CD4-positive, alpha-beta memory T cell (primary cell): ENCODE measurements around the gene LRRC8E. TPM values are rescaled to one million over a fixed set of nuclear protein-coding genes. Genes with fewer than 3 reads are reported as not detected.

ENCODE experiments used
- CTCF ChIA-PET: fragments of 350-600 bp; sonication (Branson Sonifier 250); formaldehyde crosslinking; loops from one replicate; lab custom pipeline; 2021; ENCODE audit warnings: inconsistent platforms; ENCODE audit not compliant: partially characterized antibody; lab: Charles Lee
- POLR2A ChIA-PET: fragments of 350-600 bp; sonication (Branson Sonifier 250); formaldehyde crosslinking; loops from one replicate; lab custom pipeline; 2021; ENCODE audit not compliant: partially characterized antibody; lab: Charles Lee
- DNase-seq, 5 donors: peaks; one replicate each; pipeline versions ENCODE4 v3.0.0 to v3.0.0-alpha.2; 2020 to 2022; ENCODE audit warnings: mixed read lengths in 1 of 5
- H3K27ac ChIP-seq: one replicate; pipeline ENCODE4 v1.7.0; 2013; ENCODE audit warnings: low read depth, low read length
- H3K27me3 ChIP-seq: 2 replicates; pipeline ENCODE4 v1.7.0; 2013; ENCODE audit warnings: mild to moderate bottlenecking, low read length, moderate library complexity; ENCODE audit not compliant: insufficient read depth
- H3K36me3 ChIP-seq: 2 replicates; pipeline ENCODE4 v1.7.0; 2013; ENCODE audit warnings: mild to moderate bottlenecking, low read length, moderate library complexity; ENCODE audit not compliant: insufficient read depth
- H3K4me1 ChIP-seq: 2 replicates; pipeline ENCODE4 v1.7.0; 2013; ENCODE audit warnings: mild to moderate bottlenecking, low read length, moderate library complexity; ENCODE audit not compliant: insufficient read depth
- H3K4me3 ChIP-seq, 2 donors: one replicate each; pipeline ENCODE4 v1.7.0; 2013; ENCODE audit warnings: low read length in 2 of 2, mild to moderate bottlenecking in 1 of 2
- H3K9me3 ChIP-seq, 2 donors: one replicate each; pipeline ENCODE4 v1.7.0; 2013; ENCODE audit warnings: low read length in 2 of 2, control low read depth in 1 of 2; ENCODE audit not compliant: control insufficient read depth in 1 of 2
- H3K27ac Mint-ChIP-seq, 7 donors: one replicate each; pipeline ENCODE4 v1.8.0; 2020 to 2021; ENCODE audit warnings: mixed read lengths in 7 of 7, mild to moderate bottlenecking in 6 of 7, inconsistent platforms in 3 of 7, moderate library complexity in 3 of 7
- H3K27me3 Mint-ChIP-seq, 2 donors: one replicate each; pipeline ENCODE4 v1.8.0; 2020 to 2021; ENCODE audit warnings: mixed read lengths in 2 of 2
- H3K36me3 Mint-ChIP-seq, 2 donors: one replicate each; pipeline ENCODE4 v1.8.0; 2020 to 2021; ENCODE audit warnings: mixed read lengths in 2 of 2, inconsistent platforms in 1 of 2, mild to moderate bottlenecking in 1 of 2
- H3K4me1 Mint-ChIP-seq, 4 donors: one replicate each; pipeline ENCODE4 v1.8.0; 2020 to 2021; ENCODE audit warnings: mixed read lengths in 4 of 4, mild to moderate bottlenecking in 1 of 4
- H3K4me3 Mint-ChIP-seq, 8 donors: one replicate each; pipeline ENCODE4 v1.8.0; 2020 to 2021; ENCODE audit warnings: mixed read lengths in 8 of 8, mild to moderate bottlenecking in 7 of 8, moderate library complexity in 6 of 8, inconsistent platforms in 3 of 8
- H3K9me3 Mint-ChIP-seq, 8 donors: one replicate each; pipeline ENCODE4 v1.8.0; 2020 to 2021; ENCODE audit warnings: mixed read lengths in 8 of 8, mild to moderate bottlenecking in 5 of 8, inconsistent platforms in 3 of 8, moderate library complexity in 1 of 8
- intact Hi-C: fragments of 100-400 bp; cut with micrococcal nuclease; formaldehyde crosslinking; loops from one replicate; pipeline ENCODE4 v1.15.1; 2023
- polyA plus RNA-seq, 2 donors: library from polyadenylated mRNA; unstranded; fragments of 300-500 nt; fragmentation: Illumina TruSeq; gene quantifications; one replicate each; pipeline ENCODE4 v1.2.3, GENCODE V29; 2021
- total RNA-seq, 2 experiments: library from RNA; stranded (reverse); gene quantifications; one replicate each; pipeline ENCODE4 v1.2.3, GENCODE V29; 2021

LRRC8E gene
- total and polyA plus RNA-seq, 4 experiments from 2014 or later = not detected

DNA sequence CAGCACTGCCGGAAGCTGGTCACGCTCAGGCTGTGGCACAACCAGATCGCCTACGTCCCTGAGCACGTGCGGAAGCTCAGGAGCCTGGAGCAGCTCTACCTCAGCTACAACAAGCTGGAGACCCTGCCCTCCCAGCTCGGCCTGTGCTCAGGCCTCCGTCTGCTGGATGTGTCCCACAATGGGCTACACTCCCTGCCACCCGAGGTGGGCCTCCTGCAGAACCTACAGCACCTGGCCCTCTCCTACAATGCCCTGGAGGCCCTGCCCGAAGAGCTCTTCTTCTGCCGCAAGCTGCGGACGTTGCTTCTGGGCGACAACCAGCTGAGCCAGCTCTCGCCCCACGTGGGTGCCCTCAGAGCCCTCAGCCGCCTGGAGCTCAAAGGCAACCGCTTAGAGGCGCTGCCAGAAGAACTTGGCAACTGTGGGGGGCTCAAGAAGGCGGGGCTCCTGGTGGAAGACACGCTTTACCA, 12.1 kb downstream of the LRRC8E start:
- Mint-ChIP-seq H3K27ac (no peak overlapping the region), H3K36me3 (peaks cover 0 to 14% of the 10 kb centered on the region in 2 donors), H3K4me3 (no peak overlapping the region), H3K9me3 (peaks cover 0 to 5% (median 1%) of the 10 kb centered on the region in 8 donors), H3K4me1 (peaks cover 12 to 27% (median 19%) of the 10 kb centered on the region in 4 donors), H3K27me3 (peaks cover 2 to 5% of the 10 kb centered on the region in 2 donors)
- H3K9me3 ChIP-seq = no peaks in the 10 kb centered on the region
- no peak for DNase-seq
- H3K36me3 ChIP-seq = no peaks in the 10 kb centered on the region
- no peak overlapping the region for H3K4me3 ChIP-seq
- ChIA-PET POLR2A (interaction anchor here (0.5 to 1.8 kb wide), 4 partner anchors 13 to 43 kb away, joined by 3 to 5 read pairs (median 4); partner anchors contain the start of gene TIMM44), CTCF (interaction anchor here (1.7 to 4.0 kb wide), 3 partner anchors 31 to 43 kb away, joined by 4 to 33 read pairs (median 10); partner anchors contain the start of gene TIMM44)
- H3K4me1 ChIP-seq = peaks cover 21% of the 10 kb centered on the region
- intact Hi-C loops = no loop called here
- no peaks in the 10 kb centered on the region for H3K27me3 ChIP-seq
- H3K27ac ChIP-seq = no peak overlapping the region

- CTCF ChIA-PET = interaction anchor here (2.6 to 4.0 kb wide), 2 partner anchors 32 to 43 kb away, joined by 10 to 33 read pairs; partner anchors contain the start of gene TIMM44
- H3K4me3 Mint-ChIP-seq = no peak overlapping the region
Observed at GRCh38 chr19:7900931-7901330, 12.6 kb downstream of the LRRC8E start.

DNA sequence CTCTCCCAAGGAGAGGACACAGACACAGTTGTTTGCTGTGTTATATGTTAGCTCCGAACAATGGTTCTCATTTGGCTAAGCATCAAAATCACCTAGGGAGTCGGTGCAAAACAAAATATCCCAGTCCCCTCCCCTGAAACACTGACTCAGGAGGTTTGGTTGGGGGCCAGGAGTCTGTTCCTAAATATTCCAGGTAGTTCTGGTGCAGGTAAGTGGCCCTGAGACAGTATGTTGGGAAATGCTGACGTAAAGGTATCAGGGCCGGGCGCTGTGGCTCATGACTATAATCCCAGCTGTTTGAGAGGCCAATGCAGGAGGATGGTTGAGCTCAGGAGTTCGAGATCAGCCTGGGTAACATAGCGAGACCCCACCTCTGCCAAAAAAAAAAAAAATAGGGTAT, 13.0 kb downstream of the LRRC8E start:
- H3K4me3 Mint-ChIP-seq = no peak overlapping the region
- no peaks in the 10 kb centered on the region for H3K9me3 ChIP-seq
- DNase-seq = no peak
- no peak overlapping the region for H3K4me3 ChIP-seq
- H3K27ac ChIP-seq = no peak overlapping the region
- ChIA-PET CTCF (interaction anchor here (2.6 to 4.0 kb wide), 2 partner anchors 32 to 43 kb away, joined by 10 to 33 read pairs; partner anchors contain the start of gene TIMM44), POLR2A (interaction anchor here (1.1 kb wide), 1 partner anchor 32 kb away, joined by 3 read pairs; no protein-coding TSS in a partner anchor)
- peaks cover 0 to 5% (median 1%) of the 10 kb centered on the region in 8 donors for H3K9me3 Mint-ChIP-seq
- no peak overlapping the region for H3K27ac Mint-ChIP-seq
- peaks cover 2 to 5% of the 10 kb centered on the region in 2 donors for H3K27me3 Mint-ChIP-seq
- H3K4me1 ChIP-seq = peaks cover 27% of the 10 kb centered on the region
- peaks cover 15 to 36% (median 24%) of the 10 kb centered on the region in 4 donors for H3K4me1 Mint-ChIP-seq
- H3K36me3 ChIP-seq = peaks cover 5% of the 10 kb centered on the region
- H3K27me3 ChIP-seq = no peaks in the 10 kb centered on the region
- H3K36me3 Mint-ChIP-seq = peaks cover 0 to 18% of the 10 kb centered on the region in 2 donors
- intact Hi-C loops = no loop called here

More at GRCh38 chr19:7900931-7901330, 12.6 kb downstream of the LRRC8E start:
- Histone ChIP-seq H3K36me3 (peaks cover under 1% of the 10 kb centered on the region), H3K4me1 (peaks cover 24% of the 10 kb centered on the region), H3K9me3 (no peaks in the 10 kb centered on the region), H3K4me3 (no peak overlapping the region), H3K27ac (no peak overlapping the region), H3K27me3 (no peaks in the 10 kb centered on the region)
- H3K9me3 Mint-ChIP-seq = peaks cover 0 to 5% (median 1%) of the 10 kb centered on the region in 8 donors
- no peak overlapping the region for H3K27ac Mint-ChIP-seq
- POLR2A ChIA-PET = interaction anchor here (1.1 to 1.8 kb wide), 2 partner anchors 32 to 43 kb away, joined by 3 to 5 read pairs; partner anchors contain the start of gene TIMM44
- peaks cover 15 to 32% (median 22%) of the 10 kb centered on the region in 4 donors for H3K4me1 Mint-ChIP-seq
- H3K36me3 Mint-ChIP-seq = peaks cover 0 to 17% of the 10 kb centered on the region in 2 donors
- intact Hi-C loops = no loop called here
- no peak for DNase-seq
- peaks cover 2 to 5% of the 10 kb centered on the region in 2 donors for H3K27me3 Mint-ChIP-seq

DNA sequence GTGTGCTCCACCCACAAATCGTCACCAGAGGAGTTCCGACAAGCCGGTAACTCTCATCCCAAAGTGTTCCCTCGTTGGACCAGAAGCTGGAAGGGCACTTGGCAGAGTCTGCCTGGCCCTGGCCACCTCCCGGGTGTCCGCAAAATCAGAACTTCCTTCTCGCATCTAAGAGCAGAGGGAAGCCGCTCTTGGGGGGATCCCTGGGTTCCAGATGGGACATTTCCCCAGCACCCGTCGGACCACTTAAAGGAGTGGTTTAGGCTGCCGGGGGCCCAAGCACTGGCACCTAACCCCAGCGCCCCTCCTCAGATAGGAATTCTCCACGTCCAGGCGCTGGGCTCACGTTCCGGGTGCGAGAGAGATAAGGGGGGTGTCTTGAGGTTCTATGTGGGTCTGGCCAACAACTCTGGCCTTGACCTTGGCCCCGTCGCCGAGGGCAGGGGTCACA, 14.5 kb downstream of the LRRC8E start:
- Mint-ChIP-seq H3K4me1 (peaks cover 15 to 37% (median 26%) of the 10 kb centered on the region in 4 donors), H3K36me3 (peaks cover 0 to 18% of the 10 kb centered on the region in 2 donors), H3K9me3 (peaks cover 0 to 5% (median 1%) of the 10 kb centered on the region in 8 donors), H3K4me3 (peak overlapping the region; percentile 83 to 99 (median 90)), H3K27me3 (peaks cover 2 to 5% of the 10 kb centered on the region in 2 donors), H3K27ac (peak overlapping the region; percentile 85 to 100 (median 97))
- no peak for DNase-seq
- H3K4me1 ChIP-seq = peaks cover 32% of the 10 kb centered on the region
- ChIA-PET CTCF (interaction anchor here (1.1 to 4.0 kb wide), 7 partner anchors 15 to 50 kb away, joined by 3 to 33 read pairs (median 8); partner anchors contain the start of genes SNAPC2 and TIMM44), POLR2A (interaction anchor here (1.0 to 2.5 kb wide), 11 partner anchors 10 to 834 kb away, joined by 3 to 82 read pairs (median 5); partner anchors contain the start of genes ELAVL1, SNAPC2, TGFBR3L and TIMM44)
- peak overlapping the region; percentile 57 to 96 for H3K4me3 ChIP-seq
- peaks cover 5% of the 10 kb centered on the region for H3K36me3 ChIP-seq
- no peaks in the 10 kb centered on the region for H3K9me3 ChIP-seq
- no peaks in the 10 kb centered on the region for H3K27me3 ChIP-seq
- intact Hi-C loops = loop anchor here (1.0 kb wide), 4 partner anchors 17 to 73 kb away; partner anchors contain the start of genes EVI5L, SNAPC2 and TIMM44
- peak overlapping the region; percentile 83 for H3K27ac ChIP-seq

GRCh38 chr19:7903244-7904073, 15.1 kb downstream of the LRRC8E start, which contains the start of gene MAP2K7:
Gene MAP2K7, plus strand, starts transcription at chr19:7903877. Its CDS starts 68 bp downstream, at chr19:7903945.
- Mint-ChIP-seq H3K4me3 (peak within 1 kb of the TSS; percentile 88 to 99 (median 90)), H3K4me1 (peaks cover 15 to 37% (median 26%) of the 10 kb centered on the region in 4 donors), H3K27me3 (peaks cover 2 to 5% of the 10 kb centered on the region in 2 donors), H3K36me3 (peaks cover 0 to 18% of the 10 kb centered on the region in 2 donors), H3K9me3 (peaks cover 0 to 5% (median 1%) of the 10 kb centered on the region in 8 donors), H3K27ac (peak within 1 kb of the TSS; percentile 94 to 100 (median 97))
- H3K9me3 ChIP-seq = no peaks in the 10 kb centered on the region
- intact Hi-C loops = loop anchor here (1.0 kb wide), 4 partner anchors 17 to 73 kb away; partner anchors contain the start of genes EVI5L, SNAPC2 and TIMM44
- POLR2A ChIA-PET = interaction anchor here (1.0 to 2.5 kb wide), 13 partner anchors 10 to 834 kb away, joined by 3 to 82 read pairs (median 5); partner anchors contain the start of genes ELAVL1, SNAPC2, TGFBR3L and TIMM44
- no peaks in the 10 kb centered on the region for H3K27me3 ChIP-seq
- peak; percentile 100 for DNase-seq
- peaks cover 32% of the 10 kb centered on the region for H3K4me1 ChIP-seq
- peak within 1 kb of the TSS; percentile 83 for H3K27ac ChIP-seq
- H3K36me3 ChIP-seq = peaks cover 5% of the 10 kb centered on the region
- peak within 1 kb of the TSS; percentile 61 to 96 for H3K4me3 ChIP-seq
- CTCF ChIA-PET = interaction anchor here (0.6 to 4.0 kb wide), 11 partner anchors 15 to 263 kb away, joined by 3 to 33 read pairs (median 3); partner anchors contain the start of genes SNAPC2 and TIMM44
